Measurements from ENCODE around the gene FAM81A.

GRCh38 chr15:59571606-59572005 lies 133.6 kb downstream of the FAM81A start:
- TF ChIP-seq CTCF (IDR thresholded peaks at IDR 0.05; ENCODE audit: borderline replicate concordance, extremely low read depth, low read length, poor library complexity, severe bottlenecking), result no peak
- no peak for TF ChIP-seq EZH2 (IDR thresholded peaks at IDR 0.05; ENCODE audit: borderline replicate concordance, low read depth, low read length, severe bottlenecking)
